NCI-H82 treated with DMSO at 0.1 percent for 48 hours (cell line): ENCODE measurements around the gene PTPN5.
"Not testable (repeated sequence)": the region's sequence is repeated elsewhere in the genome, so short reads cannot be mapped to it uniquely, and the experiment has no call there.

Source experiments
- DNase-seq: peaks from one replicate; lab custom pipeline; 2025; ENCODE audit not compliant: unreplicated experiment; lab: John Stamatoyannopoulos, UW

The PTPN5 gene

GRCh38 chr11:18691467-18692140, 100.0 kb downstream of the PTPN5 start:
- DNase-seq: not testable (repeated sequence)

GRCh38 chr11:18684267-18684666, 107.3 kb downstream of the PTPN5 start:
- no peak for DNase-seq

- no peak for DNase-seq
Measured at GRCh38 chr11:18682466-18682865, 109.1 kb downstream of the PTPN5 start.

- DNase-seq: not testable (repeated sequence)
Measured at GRCh38 chr11:18681949-18682348, 109.6 kb downstream of the PTPN5 start.
